ENCODE results near the gene MYO18B. TPM values are rescaled to one million over a fixed set of nuclear protein-coding genes. Genes with fewer than 3 reads are reported as not detected.

MYO18B gene
- total RNA-seq, 1 donor from 2014 or later: not detected

DNA sequence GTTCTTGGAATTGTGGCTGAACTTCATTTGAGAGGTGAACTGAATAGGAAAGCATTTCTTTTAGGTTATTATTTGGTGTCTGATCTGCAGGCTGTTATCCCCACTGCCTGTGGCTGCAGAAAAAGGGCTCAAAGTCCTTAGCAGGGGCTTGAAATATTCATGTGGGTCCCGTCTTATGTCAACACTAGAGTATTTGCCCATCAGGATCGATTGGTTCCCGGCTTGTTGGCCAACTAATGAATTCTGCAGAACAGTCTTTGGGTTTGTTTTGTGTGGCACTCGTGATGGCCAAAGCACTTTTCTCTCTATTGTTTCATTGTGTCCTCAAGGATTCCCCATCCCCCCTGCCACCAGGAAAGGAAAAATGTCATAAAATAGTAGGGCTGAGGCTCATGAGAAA, 211.9 kb downstream of the MYO18B start:
- Histone ChIP-seq H3K36me3 (no peaks in the 10 kb centered on the region), H3K27ac (no peak overlapping the region), H3K27me3 (ENCODE audit: low read depth) (no peaks in the 10 kb centered on the region), H3K4me3 (no peak overlapping the region), H3K9me3 (no peaks in the 10 kb centered on the region), H3K4me1 (no peaks in the 10 kb centered on the region)
- TF ChIP-seq, protein P1, sequence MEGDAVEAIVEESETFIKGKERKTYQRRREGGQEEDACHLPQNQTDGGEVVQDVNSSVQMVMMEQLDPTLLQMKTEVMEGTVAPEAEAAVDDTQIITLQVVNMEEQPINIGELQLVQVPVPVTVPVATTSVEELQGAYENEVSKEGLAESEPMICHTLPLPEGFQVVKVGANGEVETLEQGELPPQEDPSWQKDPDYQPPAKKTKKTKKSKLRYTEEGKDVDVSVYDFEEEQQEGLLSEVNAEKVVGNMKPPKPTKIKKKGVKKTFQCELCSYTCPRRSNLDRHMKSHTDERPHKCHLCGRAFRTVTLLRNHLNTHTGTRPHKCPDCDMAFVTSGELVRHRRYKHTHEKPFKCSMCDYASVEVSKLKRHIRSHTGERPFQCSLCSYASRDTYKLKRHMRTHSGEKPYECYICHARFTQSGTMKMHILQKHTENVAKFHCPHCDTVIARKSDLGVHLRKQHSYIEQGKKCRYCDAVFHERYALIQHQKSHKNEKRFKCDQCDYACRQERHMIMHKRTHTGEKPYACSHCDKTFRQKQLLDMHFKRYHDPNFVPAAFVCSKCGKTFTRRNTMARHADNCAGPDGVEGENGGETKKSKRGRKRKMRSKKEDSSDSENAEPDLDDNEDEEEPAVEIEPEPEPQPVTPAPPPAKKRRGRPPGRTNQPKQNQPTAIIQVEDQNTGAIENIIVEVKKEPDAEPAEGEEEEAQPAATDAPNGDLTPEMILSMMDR (IDR thresholded peaks at IDR 0.05): no peak
- intact Hi-C loops (cut with DNase I): no loop called here
- no peak for ATAC-seq
- DNase-seq: no peak

DNA sequence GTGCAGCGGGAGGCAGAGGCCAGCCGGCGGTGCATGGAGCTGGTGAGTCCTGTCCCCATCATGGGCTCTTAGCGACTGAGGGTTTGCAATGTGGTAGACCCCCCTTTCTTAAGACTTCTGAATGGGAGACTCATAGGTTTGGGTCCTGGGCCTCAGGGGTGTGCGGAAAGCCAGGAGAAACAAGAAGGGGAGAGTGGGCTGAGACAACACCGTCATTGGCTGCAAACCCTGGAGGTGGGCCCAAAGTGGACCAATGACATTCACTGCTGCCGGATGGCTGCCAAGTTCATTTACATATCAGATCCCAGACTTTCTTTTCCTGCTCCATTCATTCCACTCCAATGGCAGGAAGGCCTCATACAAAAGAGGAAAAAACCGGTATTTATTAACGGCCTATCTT, 213.3 kb downstream of the MYO18B start:
- intact Hi-C loops (cut with DNase I): no loop called here
- Histone ChIP-seq H3K27ac (no peak overlapping the region), H3K4me1 (no peaks in the 10 kb centered on the region), H3K27me3 (ENCODE audit: low read depth) (no peaks in the 10 kb centered on the region), H3K36me3 (no peaks in the 10 kb centered on the region), H3K4me3 (no peak overlapping the region), H3K9me3 (no peaks in the 10 kb centered on the region)
- no peak for ATAC-seq
- no peak for DNase-seq
- TF ChIP-seq, protein P1 (IDR thresholded peaks at IDR 0.05): no peak

DNA sequence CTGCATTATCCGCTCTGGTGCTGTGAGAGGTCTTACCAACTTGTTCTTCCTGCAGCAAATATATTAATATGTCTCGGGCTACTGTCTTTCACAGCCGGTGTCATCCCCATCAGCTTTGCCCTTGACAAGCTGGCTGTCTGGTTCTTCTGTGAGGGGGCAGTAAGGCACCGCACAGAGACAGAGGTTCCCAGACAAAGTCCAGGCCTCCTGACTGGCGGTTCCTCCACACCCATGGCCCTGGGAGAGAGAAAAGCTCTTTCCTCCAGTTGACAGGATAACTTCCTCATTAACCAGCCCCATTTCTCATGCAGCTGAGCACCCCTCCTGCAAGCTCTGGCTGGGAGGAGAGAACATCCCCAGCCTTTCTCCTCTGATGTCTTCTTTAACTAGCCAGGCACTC, 214.8 kb downstream of the MYO18B start:
- Histone ChIP-seq H3K27me3 (ENCODE audit: low read depth) (no peaks in the 10 kb centered on the region), H3K27ac (no peak overlapping the region), H3K4me1 (no peaks in the 10 kb centered on the region), H3K36me3 (no peaks in the 10 kb centered on the region), H3K9me3 (no peaks in the 10 kb centered on the region), H3K4me3 (no peak overlapping the region)
- intact Hi-C loops (cut with DNase I): no loop called here
- ATAC-seq (no peak), DNase-seq (no peak)
- TF ChIP-seq, protein P1 (IDR thresholded peaks at IDR 0.05): no peak

DNA sequence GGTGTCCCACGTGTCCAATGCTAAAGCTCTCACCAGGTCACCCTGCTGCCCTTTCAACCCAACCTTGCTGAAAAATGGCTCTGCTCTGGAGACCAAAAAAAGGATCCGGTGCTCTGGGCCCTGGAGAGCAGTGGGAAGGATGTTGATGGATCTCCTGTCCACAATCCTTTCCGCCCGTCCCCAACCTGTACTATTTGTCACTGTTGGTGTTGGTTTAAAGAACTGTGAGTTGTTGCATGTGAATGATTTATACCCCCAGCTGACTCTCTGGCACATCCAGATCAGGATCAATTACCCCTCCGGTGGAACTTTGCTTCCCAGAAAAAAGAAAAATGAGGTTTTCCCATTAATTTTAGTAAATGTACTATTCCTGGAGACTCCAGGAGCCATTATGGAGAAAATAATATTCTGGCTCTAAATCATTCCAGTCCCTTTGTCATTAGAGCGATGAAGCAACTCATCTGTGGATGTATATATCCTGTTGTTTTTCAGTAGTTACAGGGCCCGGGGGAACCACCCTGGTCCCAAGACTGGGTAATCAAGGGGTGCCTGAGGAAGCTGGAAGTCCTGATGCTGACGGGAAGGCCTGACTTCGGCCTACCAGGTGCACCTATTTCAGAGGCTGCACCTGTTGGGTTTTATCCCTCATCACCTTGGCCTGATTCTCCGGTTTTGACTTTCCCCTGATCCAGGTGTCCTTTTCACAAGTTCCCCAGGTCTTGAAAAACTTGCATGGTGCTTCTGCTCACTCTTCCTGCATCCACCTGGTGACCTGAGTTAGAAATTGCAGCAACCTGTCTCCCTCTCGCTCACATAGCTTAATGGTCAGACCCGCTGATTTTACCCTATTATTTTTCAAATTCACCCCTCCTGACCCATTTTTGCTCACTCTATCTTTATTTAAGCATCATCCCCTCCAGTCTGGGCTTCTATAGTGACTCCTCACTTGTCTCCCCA, 218.1 kb downstream of the MYO18B start:
- ATAC-seq (no peak), DNase-seq (no peak)
- intact Hi-C loops (cut with DNase I): no loop called here
- TF ChIP-seq, protein P1 (IDR thresholded peaks at IDR 0.05): no peak
- H3K36me3 ChIP-seq: no peaks in the 10 kb centered on the region
- H3K4me1 ChIP-seq: no peaks in the 10 kb centered on the region
- H3K27me3 ChIP-seq (ENCODE audit: low read depth): peaks cover 9% of the 10 kb centered on the region
- H3K4me3 ChIP-seq: no peak overlapping the region
- no peaks in the 10 kb centered on the region for H3K9me3 ChIP-seq
- no peak overlapping the region for H3K27ac ChIP-seq

DNA sequence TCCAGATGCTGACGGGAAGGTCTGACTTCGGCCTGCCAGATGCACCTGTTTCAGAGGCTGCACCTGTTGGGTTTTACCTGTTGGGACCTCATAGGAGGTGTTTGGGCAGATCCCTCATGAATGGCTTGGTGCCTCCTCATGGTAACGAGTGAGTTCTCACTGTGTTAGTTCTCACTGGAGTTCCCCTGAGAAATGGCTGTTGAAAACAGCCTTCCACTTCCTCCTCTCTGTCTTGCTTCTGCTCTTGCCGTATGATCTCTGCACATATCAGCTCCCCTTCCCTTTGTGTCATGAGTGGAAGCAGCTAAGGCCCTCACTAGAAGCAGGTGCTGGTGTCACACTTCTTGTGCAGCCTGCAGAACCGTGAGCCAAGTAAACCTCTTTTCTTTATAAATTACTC, 219.7 kb downstream of the MYO18B start:
- no peak overlapping the region for H3K27ac ChIP-seq
- no peak overlapping the region for H3K4me3 ChIP-seq
- H3K27me3 ChIP-seq (ENCODE audit: low read depth): peaks cover 11% of the 10 kb centered on the region
- TF ChIP-seq, protein P1 (IDR thresholded peaks at IDR 0.05): no peak
- H3K4me1 ChIP-seq: no peaks in the 10 kb centered on the region
- DNase-seq: no peak
- no peaks in the 10 kb centered on the region for H3K9me3 ChIP-seq
- ATAC-seq: no peak
- intact Hi-C loops (cut with DNase I): no loop called here
- H3K36me3 ChIP-seq: no peaks in the 10 kb centered on the region

Data from lower lobe of right lung (tissue), 2 donors.